ENCODE measurements around the gene LUC7L2. TPM values are rescaled to one million over a fixed set of nuclear protein-coding genes. Genes with fewer than 3 reads are reported as not detected.

LUC7L2 gene
- polyA plus RNA-seq, 1 donor (not counting 4 experiments of a cell fraction or from before 2014, with no cell fraction given) = 52.7 TPM

- Histone ChIP-seq H3K9me3 (ENCODE audit: control insufficient read depth, low read depth, low read length) (no peaks in the 10 kb centered on the region), H3K36me3 (ENCODE audit: control insufficient read depth in 2 of 2, extremely low read depth in 1 of 2, insufficient read depth in 2 of 2, low read length in 2 of 2) (no peaks in the 10 kb centered on the region), H3K4me1 (ENCODE audit: control insufficient read depth, extremely low read depth, insufficient read depth, low read length) (no peaks in the 10 kb centered on the region), H2AFZ (ENCODE audit: control insufficient read depth, low read length) (no peak overlapping the region), H3K9ac (ENCODE audit: control insufficient read depth, extremely low read depth, insufficient read depth, low read length) (no peak overlapping the region), H3K27me3 (ENCODE audit: control insufficient read depth, extremely low read depth, insufficient read depth, low read length) (no peaks in the 10 kb centered on the region), H3K4me3 (ENCODE audit: control insufficient read depth in 2 of 3, extremely low read depth in 1 of 3, insufficient read depth in 2 of 3, low read depth in 1 of 3, low read length in 3 of 3) (no peak overlapping the region), H3K9me1 (ENCODE audit: control insufficient read depth, extremely low read depth, insufficient read depth, low read length) (no peaks in the 10 kb centered on the region), H3K4me2 (ENCODE audit: control insufficient read depth, extremely low read depth, insufficient read depth, low read depth, low read length) (no peak overlapping the region), H4K20me1 (ENCODE audit: control insufficient read depth, extremely low read depth, insufficient read depth, low read length) (no peaks in the 10 kb centered on the region), H3K79me2 (ENCODE audit: control insufficient read depth, insufficient read depth, low read length) (no peaks in the 10 kb centered on the region), H3K27ac (ENCODE audit: control insufficient read depth, insufficient read depth, low read length) (no peak overlapping the region)
- dilution Hi-C loops (cut with MboI; ENCODE audit: extremely low pct_ligation_motif_present, low sequenced_read_pairs) = no loop called here
- DNase-seq (ENCODE audit: low read depth, low spot score) (no peak), FAIRE-seq (no peak)
- TF ChIP-seq CTCF (optimal IDR thresholded peaks at IDR 0.05 in 1 of 3, IDR thresholded peaks at IDR 0.05 in 1 of 3, conservative IDR thresholded peaks at IDR 0.05 in 1 of 3; ENCODE audit: extremely low read depth in 1 of 3, insufficient read depth in 2 of 3, low read length in 3 of 3) (no peak), EZH2 (IDR thresholded peaks at IDR 0.05; ENCODE audit: low read length) (no peak)
These were observed 25.1 kb upstream of the LUC7L2 start for GRCh38 chr7:139334399-139335150.

- Histone ChIP-seq H4K20me1 (ENCODE audit: control insufficient read depth, extremely low read depth, insufficient read depth, low read length) (no peaks in the 10 kb centered on the region), H3K9ac (ENCODE audit: control insufficient read depth, extremely low read depth, insufficient read depth, low read length) (no peak overlapping the region), H3K79me2 (ENCODE audit: control insufficient read depth, insufficient read depth, low read length) (peaks cover 14% of the 10 kb centered on the region), H3K9me1 (ENCODE audit: control insufficient read depth, extremely low read depth, insufficient read depth, low read length) (no peaks in the 10 kb centered on the region), H3K9me3 (ENCODE audit: control insufficient read depth, low read depth, low read length) (no peaks in the 10 kb centered on the region), H3K27ac (ENCODE audit: control insufficient read depth, insufficient read depth, low read length) (no peak overlapping the region), H3K4me2 (ENCODE audit: control insufficient read depth, extremely low read depth, insufficient read depth, low read depth, low read length) (no peak overlapping the region), H3K36me3 (ENCODE audit: control insufficient read depth in 2 of 2, extremely low read depth in 1 of 2, insufficient read depth in 2 of 2, low read length in 2 of 2) (no peaks in the 10 kb centered on the region), H3K4me1 (ENCODE audit: control insufficient read depth, extremely low read depth, insufficient read depth, low read length) (peaks cover 5% of the 10 kb centered on the region), H3K27me3 (ENCODE audit: control insufficient read depth, extremely low read depth, insufficient read depth, low read length) (no peaks in the 10 kb centered on the region), H2AFZ (ENCODE audit: control insufficient read depth, low read length) (no peak overlapping the region), H3K4me3 (ENCODE audit: control insufficient read depth in 2 of 3, extremely low read depth in 1 of 3, insufficient read depth in 2 of 3, low read depth in 1 of 3, low read length in 3 of 3) (no peak overlapping the region)
- dilution Hi-C loops (cut with MboI; ENCODE audit: extremely low pct_ligation_motif_present, low sequenced_read_pairs) = no loop called here
- DNase-seq (ENCODE audit: low read depth, low spot score) (no peak), FAIRE-seq (no peak)
- TF ChIP-seq EZH2 (IDR thresholded peaks at IDR 0.05; ENCODE audit: low read length) = no peak
- no peak for TF ChIP-seq CTCF (optimal IDR thresholded peaks at IDR 0.05 in 1 of 3, IDR thresholded peaks at IDR 0.05 in 1 of 3, conservative IDR thresholded peaks at IDR 0.05 in 1 of 3; ENCODE audit: extremely low read depth in 1 of 3, insufficient read depth in 2 of 3, low read length in 3 of 3)
These were observed 20.7 kb upstream of the LUC7L2 start for GRCh38 chr7:139339025-139339424.
